ENCODE measurements around the gene SULT1B1.

GRCh38 chr4:69738872-69739271 lies 21.5 kb downstream of the SULT1B1 start:
- TF ChIP-seq CTCF (IDR thresholded peaks at IDR 0.05; ENCODE audit: insufficient read depth, low read depth, low read length) (no peak), EZH2 (IDR thresholded peaks at IDR 0.05; ENCODE audit: insufficient read depth, low read length) (no peak)

All from astrocyte (in vitro differentiated cells and primary cell).